ENCODE results near the gene PAK5. TPM values are rescaled to one million over a fixed set of nuclear protein-coding genes. Genes with fewer than 3 reads are reported as not detected.
A peak's percentile ranks its signal among the peaks of the same experiment; 100 is the strongest.

The PAK5 gene
- total RNA-seq, 2 donors from 2014 or later, result 0.22 to 0.42 TPM

- Mint-ChIP-seq H3K9me3 (no peaks in the 10 kb centered on the region), H3K36me3 (ENCODE audit: low read depth) (no peaks in the 10 kb centered on the region), H3K4me1 (peaks cover 22% of the 10 kb centered on the region), H3K4me3 (no peak overlapping the region), H3K27ac (no peak overlapping the region), H3K27me3 (ENCODE audit: insufficient read depth) (peaks cover 10% of the 10 kb centered on the region)
- TF ChIP-seq CTCF (conservative IDR thresholded peaks at IDR 0.05), result no peak
- Histone ChIP-seq H3K4me1 (ENCODE audit: control insufficient read depth, insufficient read depth, low read length) (peaks cover 5% of the 10 kb centered on the region), H3K9ac (ENCODE audit: extremely low read depth, low read length, poor library complexity, severe bottlenecking) (no peak overlapping the region), H3K9me3 (ENCODE audit: control insufficient read depth, low read length) (no peaks in the 10 kb centered on the region), H3K36me3 (ENCODE audit: control insufficient read depth, insufficient read depth, low read length) (no peaks in the 10 kb centered on the region), H3K27me3 (ENCODE audit: control insufficient read depth, insufficient read depth, low read length, poor library complexity, severe bottlenecking) (no peaks in the 10 kb centered on the region), H3K4me3 (ENCODE audit: low read length) (no peak overlapping the region), H3K27ac (ENCODE audit: low read depth, low read length) (no peak overlapping the region)
- 100% methylated on average over 2 of the region's 2 CpGs for WGBS, 2 experiments (ENCODE audit: insufficient coverage in 1 of 2, insufficient read length in 1 of 2)
- DNase-seq, result no peak
These were observed 260.3 kb downstream of the PAK5 start for GRCh38 chr20:9578594-9578993.

GRCh38 chr20:9577397-9577796, 261.5 kb downstream of the PAK5 start:
- no peak overlapping the region for H3K4me3 ChIP-seq (ENCODE audit: low read length)
- Mint-ChIP-seq H3K36me3 (ENCODE audit: low read depth) (no peaks in the 10 kb centered on the region), H3K27ac (no peak overlapping the region), H3K27me3 (ENCODE audit: insufficient read depth) (peaks cover 13% of the 10 kb centered on the region), H3K9me3 (no peaks in the 10 kb centered on the region), H3K4me1 (peaks cover 32% of the 10 kb centered on the region), H3K4me3 (no peak overlapping the region)
- H3K9ac ChIP-seq (ENCODE audit: extremely low read depth, low read length, poor library complexity, severe bottlenecking), result no peak overlapping the region
- no peaks in the 10 kb centered on the region for H3K27me3 ChIP-seq (ENCODE audit: control insufficient read depth, insufficient read depth, low read length, poor library complexity, severe bottlenecking)
- WGBS, 2 experiments (ENCODE audit: insufficient coverage in 1 of 2, insufficient read length in 1 of 2), result 84 to 94% methylated on average over 3 to 7 of the region's 7 CpGs
- TF ChIP-seq CTCF (conservative IDR thresholded peaks at IDR 0.05), result no peak
- no peaks in the 10 kb centered on the region for H3K9me3 ChIP-seq (ENCODE audit: control insufficient read depth, low read length)
- no peaks in the 10 kb centered on the region for H3K36me3 ChIP-seq (ENCODE audit: control insufficient read depth, insufficient read depth, low read length)
- H3K27ac ChIP-seq (ENCODE audit: low read depth, low read length), result no peak overlapping the region
- H3K4me1 ChIP-seq (ENCODE audit: control insufficient read depth, insufficient read depth, low read length), result peaks cover 10% of the 10 kb centered on the region
- DNase-seq, result no peak

- WGBS, 2 experiments (ENCODE audit: insufficient coverage in 1 of 2, insufficient read length in 1 of 2), result 88 to 89% methylated on average over 1 to 4 of the region's 4 CpGs
- H3K4me3 ChIP-seq (ENCODE audit: low read length), result no peak overlapping the region
- H3K27me3 ChIP-seq (ENCODE audit: control insufficient read depth, insufficient read depth, low read length, poor library complexity, severe bottlenecking), result no peaks in the 10 kb centered on the region
- no peaks in the 10 kb centered on the region for H3K36me3 Mint-ChIP-seq (ENCODE audit: low read depth)
- no peak overlapping the region for H3K4me3 Mint-ChIP-seq
- no peak for TF ChIP-seq CTCF (conservative IDR thresholded peaks at IDR 0.05)
- no peaks in the 10 kb centered on the region for H3K36me3 ChIP-seq (ENCODE audit: control insufficient read depth, insufficient read depth, low read length)
- H3K9ac ChIP-seq (ENCODE audit: extremely low read depth, low read length, poor library complexity, severe bottlenecking), result no peak overlapping the region
- no peaks in the 10 kb centered on the region for H3K9me3 Mint-ChIP-seq
- peaks cover 36% of the 10 kb centered on the region for H3K4me1 Mint-ChIP-seq
- no peaks in the 10 kb centered on the region for H3K9me3 ChIP-seq (ENCODE audit: control insufficient read depth, low read length)
- no peak overlapping the region for H3K27ac Mint-ChIP-seq
- peaks cover 13% of the 10 kb centered on the region for H3K27me3 Mint-ChIP-seq (ENCODE audit: insufficient read depth)
- peaks cover 12% of the 10 kb centered on the region for H3K4me1 ChIP-seq (ENCODE audit: control insufficient read depth, insufficient read depth, low read length)
- peak; percentile 47 for DNase-seq
- no peak overlapping the region for H3K27ac ChIP-seq (ENCODE audit: low read depth, low read length)
These were observed 262.2 kb downstream of the PAK5 start for GRCh38 chr20:9576695-9577094.
